GM12875 (cell line): ENCODE data around the gene USP6.

Experiments used
- H3K4me3 ChIP-seq: one replicate; pipeline ENCODE4 v1.5.1; 2011; ENCODE audit warnings: low read depth, low read length, control low read depth
- TF ChIP-seq, protein P1 (sequence below): IDR thresholded peaks from 2 replicates; pipeline ENCODE4 v1.5.1; 2011; ENCODE audit warnings: low read depth, mild to moderate bottlenecking, control low read depth, inconsistent platforms, low read length, moderate library complexity, borderline replicate concordance; ENCODE audit not compliant: insufficient read depth

USP6 gene

DNA sequence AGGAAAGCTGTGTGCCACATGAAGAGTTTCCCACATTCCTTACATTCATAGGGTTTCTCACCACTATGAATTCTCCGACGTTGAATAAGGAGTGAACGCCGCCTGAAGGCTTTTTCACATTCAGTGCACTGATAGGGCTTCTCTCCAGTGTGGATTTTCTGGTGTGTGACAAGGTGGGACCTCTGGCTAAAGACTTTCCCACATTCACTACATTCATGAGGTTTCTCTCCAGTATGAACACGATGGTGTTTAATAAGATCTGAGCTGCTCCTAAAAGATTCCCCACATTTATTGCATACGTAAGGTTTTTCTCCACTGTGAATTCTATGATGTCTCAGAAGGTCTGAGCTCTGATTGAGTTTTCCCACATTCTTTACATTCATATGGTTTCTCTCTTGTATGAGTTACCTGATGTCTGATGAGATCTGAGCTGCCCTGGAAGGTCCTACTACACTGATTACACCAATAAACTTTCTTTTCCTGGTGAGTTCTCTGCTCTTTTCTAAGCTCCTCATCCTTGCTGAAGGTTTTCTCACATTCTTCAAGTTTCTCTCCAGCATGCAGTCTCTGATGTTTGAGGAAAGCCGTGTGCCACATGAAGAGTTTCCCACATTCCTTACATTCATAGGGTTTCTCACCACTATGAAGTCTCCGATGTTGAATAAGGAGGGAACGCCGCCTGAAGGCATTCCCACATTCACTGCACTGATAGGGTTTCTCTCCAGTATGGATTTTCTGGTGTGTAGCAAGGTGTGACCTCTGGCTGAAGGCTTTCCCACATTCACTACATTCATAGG lies 65.9 kb downstream of the USP6 start:
- TF ChIP-seq, protein P1, sequence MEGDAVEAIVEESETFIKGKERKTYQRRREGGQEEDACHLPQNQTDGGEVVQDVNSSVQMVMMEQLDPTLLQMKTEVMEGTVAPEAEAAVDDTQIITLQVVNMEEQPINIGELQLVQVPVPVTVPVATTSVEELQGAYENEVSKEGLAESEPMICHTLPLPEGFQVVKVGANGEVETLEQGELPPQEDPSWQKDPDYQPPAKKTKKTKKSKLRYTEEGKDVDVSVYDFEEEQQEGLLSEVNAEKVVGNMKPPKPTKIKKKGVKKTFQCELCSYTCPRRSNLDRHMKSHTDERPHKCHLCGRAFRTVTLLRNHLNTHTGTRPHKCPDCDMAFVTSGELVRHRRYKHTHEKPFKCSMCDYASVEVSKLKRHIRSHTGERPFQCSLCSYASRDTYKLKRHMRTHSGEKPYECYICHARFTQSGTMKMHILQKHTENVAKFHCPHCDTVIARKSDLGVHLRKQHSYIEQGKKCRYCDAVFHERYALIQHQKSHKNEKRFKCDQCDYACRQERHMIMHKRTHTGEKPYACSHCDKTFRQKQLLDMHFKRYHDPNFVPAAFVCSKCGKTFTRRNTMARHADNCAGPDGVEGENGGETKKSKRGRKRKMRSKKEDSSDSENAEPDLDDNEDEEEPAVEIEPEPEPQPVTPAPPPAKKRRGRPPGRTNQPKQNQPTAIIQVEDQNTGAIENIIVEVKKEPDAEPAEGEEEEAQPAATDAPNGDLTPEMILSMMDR = no peak
- H3K4me3 ChIP-seq = no peak overlapping the region

DNA sequence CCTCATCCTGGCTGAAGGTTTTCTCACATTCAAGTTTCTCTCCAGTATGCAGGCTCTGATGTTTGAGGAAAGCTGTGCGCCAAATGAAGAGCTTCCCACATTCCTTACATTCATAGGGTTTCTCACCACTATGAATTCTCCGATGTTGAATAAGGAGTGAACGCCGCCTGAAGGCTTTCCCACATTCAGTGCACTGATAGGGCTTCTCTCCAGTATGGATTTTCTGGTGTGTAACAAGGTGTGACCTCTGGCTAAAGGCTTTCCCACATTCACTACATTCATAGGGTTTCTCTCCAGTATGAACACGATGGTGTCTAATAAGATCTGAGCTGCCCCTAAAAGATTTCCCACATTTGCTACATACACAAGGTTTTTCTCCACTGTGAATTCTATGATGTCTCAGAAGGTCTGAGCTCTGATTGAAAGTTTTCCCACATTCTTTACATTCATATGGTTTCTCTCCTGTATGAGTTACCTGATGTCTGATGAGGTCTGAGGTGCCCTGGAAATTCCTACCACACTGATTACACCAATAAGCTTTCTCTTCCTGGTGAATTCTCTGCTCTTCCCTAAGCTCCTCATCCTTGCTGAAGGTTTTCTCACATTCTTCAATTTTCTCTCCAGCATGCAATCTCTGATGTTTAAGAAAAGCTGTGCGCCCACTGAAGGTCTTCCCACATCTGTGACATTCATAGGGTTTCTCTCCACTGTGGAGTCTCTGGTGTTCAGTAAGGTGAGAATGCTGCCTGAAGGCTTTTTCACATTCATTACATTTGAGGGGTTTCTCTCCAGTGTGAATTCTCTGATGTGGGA lies 67.0 kb downstream of the USP6 start:
- TF ChIP-seq, protein P1 = no peak
- H3K4me3 ChIP-seq = no peak overlapping the region

DNA sequence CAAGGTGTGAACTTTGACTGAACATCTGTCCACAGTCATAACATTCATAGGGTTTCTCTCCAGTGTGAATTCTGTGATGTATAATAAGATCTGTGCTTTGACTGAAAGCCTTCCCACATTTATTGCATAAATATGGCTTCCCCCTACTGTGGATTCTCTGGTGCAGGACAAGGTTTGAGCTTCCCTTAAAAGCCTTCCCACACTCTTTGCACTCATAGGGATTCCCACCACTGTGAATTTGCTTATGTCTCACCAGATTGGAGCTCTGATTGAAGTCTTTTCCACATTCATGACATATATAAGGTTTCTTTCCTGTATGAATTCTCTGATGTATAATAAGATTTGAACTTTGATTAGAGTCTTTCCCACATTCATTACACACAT lies 67.6 kb downstream of the USP6 start:
- no peak overlapping the region for H3K4me3 ChIP-seq

DNA sequence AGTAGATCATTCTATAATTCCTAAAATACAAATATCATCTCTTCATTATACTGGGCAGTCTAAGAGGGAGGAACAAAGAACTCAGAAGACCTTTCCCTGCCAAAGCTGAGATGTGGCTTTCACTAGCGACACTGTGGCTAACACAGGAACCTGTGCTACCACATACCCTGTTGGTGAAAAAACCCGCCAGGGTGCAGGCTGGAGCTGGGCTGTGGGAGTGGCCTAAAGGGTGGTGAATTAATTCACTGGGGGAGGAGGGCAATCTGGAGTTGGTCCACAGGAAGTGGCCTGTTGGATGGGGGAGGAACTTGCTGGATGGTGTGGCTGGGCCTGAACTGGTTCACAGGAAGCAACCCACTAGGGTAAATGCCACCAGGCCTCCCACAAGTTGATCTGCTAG lies 68.5 kb downstream of the USP6 start:
- TF ChIP-seq, protein P1 = no peak
- H3K4me3 ChIP-seq = no peak overlapping the region

More for the DNA sequence above, 67.6 kb downstream of the USP6 start:
- TF ChIP-seq, protein P1 = no peak

DNA sequence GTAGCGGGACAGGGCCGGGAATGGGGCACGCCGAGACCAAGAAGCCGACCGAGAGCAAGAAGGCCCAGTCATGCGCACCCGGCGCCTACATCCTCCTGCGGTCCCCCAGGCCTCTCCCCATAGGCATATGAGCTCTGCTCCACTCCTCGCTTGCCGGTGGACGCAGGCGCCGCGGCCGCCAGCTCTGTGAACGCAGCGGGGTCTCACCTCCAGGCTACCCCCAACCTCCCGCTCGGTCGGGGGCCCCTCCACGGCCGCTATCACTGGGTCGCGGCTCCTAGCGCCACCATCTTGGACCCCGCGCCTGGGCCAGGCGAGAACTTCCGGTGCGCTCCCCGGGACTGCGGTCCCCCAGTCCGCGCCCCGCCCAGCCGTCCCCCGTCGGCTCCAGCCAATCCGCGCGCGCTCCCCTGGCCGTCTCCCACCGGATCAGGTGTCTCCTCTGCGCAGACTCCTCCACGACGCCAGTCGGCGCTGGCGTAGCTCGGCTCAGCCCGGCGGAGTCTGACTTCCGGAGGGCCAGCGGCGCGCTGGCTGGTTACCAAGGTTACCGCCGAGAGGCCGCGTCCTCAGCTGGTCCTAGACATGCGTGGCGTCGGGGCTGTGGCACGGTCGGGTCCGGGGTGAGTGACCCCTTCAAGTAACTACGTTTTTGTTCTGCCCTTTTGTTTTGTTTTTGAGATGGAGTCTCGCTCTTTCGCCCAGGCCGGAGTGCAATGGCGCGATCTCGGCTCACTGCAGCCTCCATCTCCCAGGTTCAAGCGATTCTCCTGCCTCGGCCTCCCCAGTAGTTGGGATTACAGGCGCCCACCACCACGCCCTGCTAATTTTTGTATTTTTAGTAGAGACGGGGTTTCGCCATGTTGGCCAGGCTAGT lies 75.9 kb downstream of the USP6 start, which contains the start of gene ZNF594:
Gene ZNF594 (minus strand): TSS at position 328 of the 877 bp plus-strand sequence. CDS start 7,612 bp downstream, outside the sequence.
- H3K4me3 ChIP-seq = peak within 1 kb of the TSS; percentile 95
- TF ChIP-seq, protein P1 = peak; percentile 87

DNA sequence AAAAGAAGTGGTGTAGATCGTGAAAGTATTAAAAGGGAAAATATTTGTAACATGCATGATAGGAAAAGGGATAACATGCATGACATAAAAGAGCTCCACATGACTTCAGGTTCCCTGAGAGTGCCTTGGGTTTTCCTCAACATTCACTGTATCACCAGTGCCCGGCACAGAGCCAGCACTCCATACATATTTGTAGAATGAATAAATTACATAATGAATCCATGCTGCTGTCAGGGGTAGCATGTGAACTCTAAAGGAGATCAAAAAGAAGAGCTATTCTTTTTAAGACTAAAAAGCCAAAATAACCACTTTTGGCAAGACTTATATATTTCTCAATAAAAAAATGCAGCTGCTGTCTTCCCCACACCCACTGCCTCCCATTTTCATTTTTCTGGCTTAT lies 78.5 kb downstream of the USP6 start:
- H3K4me3 ChIP-seq = no peak overlapping the region
- TF ChIP-seq, protein P1 = no peak
